NCI-H82 treated with DMSO at 0.1 percent for 48 hours (cell line): ENCODE results near the gene LDHAL6B.

Experiments
- DNase-seq: peaks from one replicate; lab custom pipeline; 2025; ENCODE audit not compliant: unreplicated experiment; lab: John Stamatoyannopoulos, UW

The LDHAL6B gene

GRCh38 chr15:59216911-59217310 is 10.3 kb downstream of the LDHAL6B start:
- DNase-seq: no peak

DNA sequence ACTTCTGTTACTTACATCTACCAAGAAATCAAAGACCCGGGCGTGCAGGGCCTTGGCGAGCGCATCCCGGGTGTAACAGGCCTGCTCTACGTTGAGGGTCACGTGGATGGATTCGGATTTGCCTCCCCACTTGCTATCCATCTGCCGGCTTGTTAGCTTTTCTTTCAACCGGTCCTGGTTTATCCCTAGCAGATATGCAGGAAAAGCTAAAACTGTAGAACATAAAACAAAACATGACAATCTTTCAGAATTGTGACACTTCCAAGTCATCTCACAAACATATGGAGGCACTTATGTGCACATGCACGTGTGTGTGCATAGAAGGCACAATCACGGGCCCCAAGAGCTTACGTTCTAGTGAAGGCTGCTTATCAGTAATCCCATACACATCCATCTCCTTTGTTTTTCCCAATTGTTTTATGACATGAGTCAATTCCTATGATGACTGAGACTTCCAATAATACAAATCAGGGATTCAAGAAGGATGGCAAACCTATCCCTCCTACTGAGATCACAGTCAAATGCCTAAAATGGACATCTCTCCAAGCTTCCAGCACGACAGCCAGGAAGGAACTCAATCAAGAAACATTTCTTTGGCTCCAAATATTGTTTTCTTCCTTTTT is 11.3 kb downstream of the LDHAL6B start:
- DNase-seq: no peak

DNA sequence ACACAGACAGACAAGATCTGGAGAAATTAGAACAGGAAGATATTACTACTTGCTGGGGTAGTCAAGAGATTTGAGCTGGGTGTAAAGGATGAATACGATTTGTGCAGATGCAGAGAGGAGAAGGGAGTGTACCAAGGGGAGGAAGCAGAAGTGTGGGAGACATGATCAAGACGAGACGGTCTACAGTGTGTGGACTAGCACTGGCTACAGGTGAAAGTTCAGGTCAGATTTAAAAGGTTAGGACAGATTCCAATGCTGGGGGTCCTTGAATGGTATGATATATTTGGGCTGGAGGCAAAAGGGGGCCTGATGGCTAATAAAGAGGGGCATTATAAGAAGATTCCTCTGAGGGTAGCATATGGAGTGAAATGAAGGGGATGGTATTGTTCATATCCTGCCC is 12.1 kb downstream of the LDHAL6B start:
- DNase-seq: no peak

DNA sequence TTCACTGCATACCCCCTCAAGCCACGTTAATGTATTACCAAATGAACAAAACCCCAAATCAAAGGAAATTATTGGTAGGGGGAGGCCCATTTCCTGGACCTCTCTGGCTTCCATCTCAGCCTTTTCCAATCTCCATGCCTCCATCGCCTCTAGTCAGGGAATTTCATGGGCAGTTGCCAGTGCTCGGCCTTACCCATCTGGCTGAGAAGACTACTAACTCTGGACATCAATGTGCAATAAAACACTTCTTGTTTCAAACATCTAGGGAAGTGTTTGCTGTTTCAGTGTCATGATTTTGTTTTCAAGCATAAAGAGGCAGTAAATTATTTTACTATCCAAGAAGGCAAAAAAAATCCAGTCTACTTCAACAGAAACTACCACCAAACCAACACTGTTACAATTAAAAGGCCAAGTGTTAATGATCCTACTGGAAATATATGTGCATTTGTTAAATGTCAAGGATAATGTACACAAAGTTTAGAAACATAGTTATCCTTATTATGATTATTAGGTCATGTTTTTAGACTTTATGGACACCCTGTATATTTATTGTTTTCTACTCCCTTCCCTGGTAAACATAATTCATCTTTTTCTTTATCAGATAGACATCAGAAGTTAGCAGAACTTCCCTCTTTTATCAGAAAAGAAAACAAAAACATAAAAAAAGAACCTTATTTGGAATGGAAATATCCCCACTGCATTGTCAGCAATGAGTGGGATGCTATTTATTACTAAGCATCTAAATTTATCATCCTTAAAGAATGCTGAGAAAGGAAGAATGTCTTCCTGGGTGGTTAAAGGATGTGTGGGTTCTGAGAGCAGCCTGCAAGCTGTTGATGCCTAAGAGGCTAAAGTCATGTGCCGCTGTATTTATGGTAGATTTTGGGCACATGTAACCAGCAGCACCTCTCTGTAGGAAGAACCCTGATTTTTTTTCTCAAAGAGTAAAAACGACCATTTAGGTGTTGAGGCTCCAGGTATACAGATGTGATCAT is 15.2 kb downstream of the LDHAL6B start:
- DNase-seq: no peak

DNA sequence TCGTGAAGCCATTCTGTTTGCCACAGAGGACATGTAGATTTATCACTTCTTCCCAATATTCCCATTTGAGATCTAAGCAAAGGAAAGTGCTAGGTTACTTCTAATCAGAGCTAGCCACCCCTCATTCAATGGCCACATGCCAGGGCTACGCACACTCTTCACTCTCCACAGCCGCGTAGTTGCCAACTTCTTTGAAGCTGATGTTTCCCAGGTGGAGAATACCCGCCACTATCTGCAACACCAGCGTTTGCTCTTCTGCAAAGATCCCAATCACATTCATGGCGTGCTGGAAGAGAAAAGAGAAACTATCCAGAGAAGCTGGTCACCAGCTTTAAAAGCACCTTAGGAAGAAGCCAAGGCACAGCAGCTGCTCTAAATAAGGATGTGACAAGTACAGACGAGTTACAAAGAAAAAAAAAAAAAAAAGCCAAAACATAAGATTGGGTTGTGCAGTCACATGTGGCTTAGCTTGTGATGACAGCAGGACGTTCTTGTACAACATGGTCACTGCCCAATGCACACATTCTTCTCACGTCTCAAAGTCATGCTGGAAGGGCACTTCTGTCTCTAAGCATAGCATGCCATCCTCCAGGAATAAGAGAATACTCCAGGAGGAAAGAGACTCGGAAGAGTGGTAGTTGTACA is 16.4 kb downstream of the LDHAL6B start:
- DNase-seq: no peak

DNA sequence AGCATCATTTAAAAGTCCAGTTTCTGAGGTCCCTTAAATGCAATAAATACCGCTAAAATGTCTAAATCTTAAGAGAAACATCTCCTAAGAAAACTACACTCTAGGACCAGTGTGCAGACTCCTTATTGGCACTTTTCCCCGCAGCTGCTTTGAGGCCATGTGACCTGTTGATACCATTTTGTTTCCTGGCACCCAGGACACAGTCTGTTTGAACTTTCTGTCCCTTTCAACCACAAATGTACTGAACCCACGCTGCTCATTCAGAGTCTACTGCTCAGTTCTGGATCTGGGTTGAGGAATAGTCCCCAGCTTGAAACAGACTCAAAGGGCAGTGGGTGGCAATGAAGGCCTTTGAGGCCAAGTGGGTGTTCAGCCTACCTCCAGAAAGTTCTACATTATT is 17.1 kb downstream of the LDHAL6B start:
- DNase-seq: no peak

GRCh38 chr15:59224474-59224873 is 17.8 kb downstream of the LDHAL6B start:
- no peak for DNase-seq

DNA sequence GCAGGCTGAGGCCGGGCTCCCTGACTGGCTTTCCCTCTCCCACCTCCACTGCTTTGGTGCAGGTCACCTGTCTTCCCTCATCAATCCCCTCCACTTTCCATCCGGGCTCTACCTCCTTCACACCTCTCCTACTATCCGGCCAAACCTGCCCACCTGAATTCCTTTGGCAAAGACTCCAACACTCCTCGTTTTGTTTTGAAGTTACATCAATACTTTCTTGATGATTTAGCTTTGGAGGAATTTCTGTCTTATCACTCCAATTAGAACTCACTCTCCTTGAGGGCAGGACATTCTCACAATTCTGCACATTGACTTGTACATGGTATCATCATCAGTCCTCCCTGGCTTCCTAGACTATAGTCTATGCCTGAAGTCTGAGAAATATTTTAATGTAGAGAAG is 20.4 kb downstream of the LDHAL6B start:
- DNase-seq: no peak

DNA sequence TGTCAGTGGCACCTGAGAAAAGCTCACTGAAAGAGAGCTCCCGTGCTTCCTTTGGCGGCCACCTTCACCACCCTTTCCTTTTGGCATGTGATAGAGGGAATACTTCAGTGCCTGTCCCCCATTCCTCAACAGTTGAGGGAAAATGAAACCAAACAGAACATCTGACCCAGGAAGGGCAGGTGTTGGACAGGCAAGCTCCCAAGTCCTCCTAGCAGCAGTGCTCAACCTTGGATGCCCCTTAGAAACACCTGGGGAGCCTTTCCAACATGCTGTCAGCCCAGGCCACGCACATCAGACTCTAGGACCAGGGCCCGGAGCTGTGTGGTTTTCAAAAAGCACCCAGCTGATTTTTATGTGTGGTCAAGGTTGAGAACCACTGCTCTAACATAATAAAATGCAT is 22.4 kb downstream of the LDHAL6B start:
- no peak for DNase-seq

DNA sequence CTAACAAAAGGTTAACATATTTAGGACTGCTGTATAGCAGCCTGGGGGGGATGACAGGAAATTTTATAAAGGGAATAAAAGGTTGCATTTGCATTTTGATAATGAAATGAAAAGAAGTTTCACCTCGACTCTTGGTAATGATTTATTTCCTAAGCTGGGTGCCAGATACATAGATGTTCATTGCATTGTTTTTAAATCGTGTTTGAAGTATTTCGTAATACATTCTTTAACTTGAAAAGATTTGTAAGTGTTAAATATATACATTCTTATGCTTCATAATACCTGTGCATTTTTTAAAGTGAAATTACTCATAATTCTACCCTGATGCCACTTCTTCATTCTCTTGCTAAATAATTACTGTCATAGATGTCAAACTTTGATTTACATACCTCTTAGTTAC is 22.8 kb downstream of the LDHAL6B start:
- no peak for DNase-seq

- no peak for DNase-seq
Measured at GRCh38 chr15:59230531-59231055, 23.9 kb downstream of the LDHAL6B start.

DNA sequence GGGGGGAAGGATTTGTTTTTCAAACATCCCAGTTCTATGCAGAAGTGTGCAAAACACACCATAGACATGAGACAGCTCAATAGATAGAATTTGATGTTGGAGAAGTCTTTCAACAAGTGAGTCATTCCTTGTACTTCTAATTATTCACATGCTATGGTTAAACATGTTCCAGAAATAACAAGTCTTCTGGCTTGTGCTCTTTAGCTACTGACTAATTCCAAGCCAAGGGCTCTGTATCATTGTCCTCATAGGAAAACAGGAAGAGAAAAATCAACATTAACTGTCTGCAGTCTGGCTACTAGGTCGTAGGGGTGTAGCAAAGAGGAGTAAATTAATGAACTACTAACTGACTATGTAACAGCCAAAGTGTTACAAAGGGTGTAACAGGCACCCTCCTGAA is 25.8 kb downstream of the LDHAL6B start:
- DNase-seq: no peak

DNA sequence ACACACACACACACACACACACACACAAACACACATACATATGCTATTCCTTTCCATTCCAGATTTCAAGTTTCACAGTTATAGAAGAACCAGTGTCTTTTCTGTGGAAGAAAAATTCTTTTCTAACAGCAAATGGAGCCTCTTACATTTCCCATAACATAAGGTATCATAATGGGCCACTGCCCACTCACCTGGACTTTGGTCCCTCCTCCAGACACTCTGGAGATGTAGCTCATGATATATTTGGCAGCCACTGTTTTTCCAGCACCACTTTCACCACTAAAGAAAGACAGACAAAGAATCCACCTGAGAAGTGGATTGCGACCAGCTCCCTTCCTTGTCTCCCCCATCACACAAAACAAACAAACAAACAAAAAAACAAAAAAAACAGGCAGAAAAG is 29.8 kb downstream of the LDHAL6B start:
- DNase-seq: no peak

DNA sequence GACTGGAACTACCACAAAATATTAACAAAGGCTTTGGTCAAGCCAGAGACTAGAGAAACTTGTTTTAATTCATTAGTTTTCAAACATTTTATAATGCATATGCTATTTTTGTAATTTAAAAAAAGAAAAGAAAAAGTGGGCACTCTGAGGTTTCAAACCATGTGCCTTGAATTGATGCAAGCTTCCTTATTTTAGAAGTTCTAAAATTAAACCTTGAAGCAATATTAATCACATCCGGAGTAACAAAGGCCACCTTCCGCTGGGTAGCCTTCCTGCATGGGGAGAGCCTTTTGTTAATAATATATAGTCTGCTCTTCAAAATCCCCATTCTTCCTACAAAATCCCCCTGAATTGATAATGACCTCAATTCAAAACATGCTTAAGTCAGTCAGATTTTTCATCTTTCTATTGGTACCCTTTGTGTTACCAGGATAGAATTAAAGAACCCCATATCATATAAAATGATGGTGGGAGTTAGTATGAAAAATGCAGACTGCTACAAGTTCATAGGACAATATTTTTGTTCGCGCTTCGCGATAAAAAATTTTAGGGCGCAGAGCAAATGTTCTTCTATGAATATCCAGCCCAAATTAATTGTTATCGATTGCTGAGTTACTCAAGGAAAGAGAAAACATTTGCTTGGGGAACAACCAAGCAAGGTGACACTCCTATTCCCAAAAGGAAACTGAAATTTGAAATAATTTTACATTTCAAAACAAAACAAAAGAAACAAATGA is 30.6 kb downstream of the LDHAL6B start:
- no peak for DNase-seq

GRCh38 chr15:59237924-59238331 is 31.3 kb downstream of the LDHAL6B start:
- DNase-seq: no peak

- no peak for DNase-seq
Measured at GRCh38 chr15:59240036-59240435, 33.4 kb downstream of the LDHAL6B start.

GRCh38 chr15:59242649-59243048 is 36.0 kb downstream of the LDHAL6B start:
- DNase-seq: no peak

GRCh38 chr15:59243622-59244021 is 37.0 kb downstream of the LDHAL6B start:
- no peak for DNase-seq

- DNase-seq: no peak
Measured at GRCh38 chr15:59244337-59244736, 37.7 kb downstream of the LDHAL6B start.

- no peak for DNase-seq
Measured at GRCh38 chr15:59245559-59245958, 38.9 kb downstream of the LDHAL6B start.

GRCh38 chr15:59247364-59247763 is 40.7 kb downstream of the LDHAL6B start:
- peak; percentile 13 for DNase-seq
